T-helper 2 cell treated with Interferon-gamma antibody and Interleukin-4, amounts not matched to agents 5 μg/mL and 100 μg/mL, for 36 hours (primary cell): ENCODE results near the gene LEFTY2.
"Not testable (repeated sequence)": the region's sequence is repeated elsewhere in the genome, so short reads cannot be mapped to it uniquely, and the experiment has no call there.

Source experiments
- DNase-seq: peaks from one replicate; pipeline ENCODE4 v3.0.0; 2021; ENCODE audit warnings: low spot score
- H3K27ac Mint-ChIP-seq: one replicate; pipeline ENCODE4 v1.8.0; 2021; ENCODE audit warnings: mild to moderate bottlenecking, mixed read lengths
- H3K27me3 Mint-ChIP-seq: one replicate; pipeline ENCODE4 v1.8.0; 2021; ENCODE audit warnings: low read depth, mixed read lengths
- H3K36me3 Mint-ChIP-seq: one replicate; pipeline ENCODE4 v1.8.0; 2021; ENCODE audit warnings: low read depth, mixed read lengths
- H3K4me1 Mint-ChIP-seq: one replicate; pipeline ENCODE4 v1.8.0; 2021; ENCODE audit warnings: low read depth, mixed read lengths
- H3K4me3 Mint-ChIP-seq: one replicate; pipeline ENCODE4 v1.8.0; 2022; ENCODE audit warnings: mild to moderate bottlenecking, moderate library complexity, mixed read lengths
- H3K9me3 Mint-ChIP-seq: one replicate; pipeline ENCODE4 v1.8.0; 2021; ENCODE audit warnings: mixed read lengths

The LEFTY2 gene

GRCh38 chr1:225929462-225929861 is 11.6 kb downstream of the LEFTY2 start:
- H3K27me3 Mint-ChIP-seq, H3K9me3 Mint-ChIP-seq, H3K4me1 Mint-ChIP-seq, H3K36me3 Mint-ChIP-seq, DNase-seq, H3K4me3 Mint-ChIP-seq: not testable (repeated sequence)
- H3K27ac Mint-ChIP-seq, result peak overlapping the region; percentile 55

- Mint-ChIP-seq H3K9me3 (no peaks in the 10 kb centered on the region), H3K27me3 (no peaks in the 10 kb centered on the region), H3K27ac (peak overlapping the region; percentile 85), H3K36me3 (peaks cover 5% of the 10 kb centered on the region), H3K4me1 (peaks cover 7% of the 10 kb centered on the region), H3K4me3 (peak overlapping the region; percentile 40)
- DNase-seq, result no peak
These were observed 12.5 kb downstream of the LEFTY2 start for GRCh38 chr1:225928186-225929175.

- Mint-ChIP-seq H3K27me3 (no peaks in the 10 kb centered on the region), H3K9me3 (no peaks in the 10 kb centered on the region), H3K36me3 (peaks cover 12% of the 10 kb centered on the region), H3K27ac (no peak overlapping the region), H3K4me1 (peaks cover 15% of the 10 kb centered on the region), H3K4me3 (peak overlapping the region; percentile 42)
- no peak for DNase-seq
These were observed 14.4 kb downstream of the LEFTY2 start for GRCh38 chr1:225926551-225927113.

- Mint-ChIP-seq H3K36me3 (peaks cover 32% of the 10 kb centered on the region), H3K9me3 (no peaks in the 10 kb centered on the region), H3K4me3 (peak within 1 kb of the TSS; percentile 94), H3K27ac (peak within 1 kb of the TSS; percentile 92), H3K4me1 (peaks cover 28% of the 10 kb centered on the region), H3K27me3 (no peaks in the 10 kb centered on the region)
- peak; percentile 96 for DNase-seq
These were observed 17.1 kb downstream of the LEFTY2 start, which contains the start of gene PYCR2 for GRCh38 chr1:225923692-225924555. PYCR2 (minus strand) TSS chr1:225924250; CDS start chr1:225924110, 140 bp downstream.

GRCh38 chr1:225923381-225923691 is 17.7 kb downstream of the LEFTY2 start:
- H3K9me3 Mint-ChIP-seq, result no peaks in the 10 kb centered on the region
- peak overlapping the region; percentile 94 for H3K4me3 Mint-ChIP-seq
- H3K27ac Mint-ChIP-seq, result peak overlapping the region; percentile 92
- H3K4me1 Mint-ChIP-seq, result peaks cover 26% of the 10 kb centered on the region
- no peaks in the 10 kb centered on the region for H3K27me3 Mint-ChIP-seq
- H3K36me3 Mint-ChIP-seq, result peaks cover 36% of the 10 kb centered on the region
- no peak for DNase-seq

GRCh38 chr1:225921734-225922709 is 19.0 kb downstream of the LEFTY2 start:
- DNase-seq, result no peak
- Mint-ChIP-seq H3K4me1 (peaks cover 26% of the 10 kb centered on the region), H3K4me3 (peak overlapping the region; percentile 94), H3K9me3 (no peaks in the 10 kb centered on the region), H3K27me3 (no peaks in the 10 kb centered on the region), H3K27ac (peak overlapping the region; percentile 82), H3K36me3 (peaks cover 44% of the 10 kb centered on the region)

GRCh38 chr1:225919906-225920305 is 21.1 kb downstream of the LEFTY2 start:
- Mint-ChIP-seq H3K36me3 (peaks cover 50% of the 10 kb centered on the region), H3K4me1 (peaks cover 22% of the 10 kb centered on the region), H3K27me3 (no peaks in the 10 kb centered on the region), H3K27ac (peak overlapping the region; percentile 55), H3K9me3 (no peaks in the 10 kb centered on the region), H3K4me3 (peak overlapping the region; percentile 5)
- DNase-seq, result no peak

GRCh38 chr1:225918280-225918679 is 22.7 kb downstream of the LEFTY2 start:
- Mint-ChIP-seq H3K36me3 (peaks cover 46% of the 10 kb centered on the region), H3K4me1 (peaks cover 22% of the 10 kb centered on the region), H3K4me3 (no peak overlapping the region), H3K27me3 (no peaks in the 10 kb centered on the region), H3K27ac (no peak overlapping the region), H3K9me3 (no peaks in the 10 kb centered on the region)
- DNase-seq, result no peak

- H3K36me3 Mint-ChIP-seq, result peaks cover 42% of the 10 kb centered on the region
- H3K9me3 Mint-ChIP-seq, result no peaks in the 10 kb centered on the region
- H3K27me3 Mint-ChIP-seq, result no peaks in the 10 kb centered on the region
- H3K27ac Mint-ChIP-seq, result no peak overlapping the region
- H3K4me3 Mint-ChIP-seq, result no peak overlapping the region
- DNase-seq, result no peak
- peaks cover 16% of the 10 kb centered on the region for H3K4me1 Mint-ChIP-seq
These were observed 23.5 kb downstream of the LEFTY2 start for GRCh38 chr1:225917536-225917935.

- no peak for DNase-seq
- peaks cover 14% of the 10 kb centered on the region for H3K4me1 Mint-ChIP-seq
- H3K36me3 Mint-ChIP-seq, result peaks cover 40% of the 10 kb centered on the region
- H3K27me3 Mint-ChIP-seq, result no peaks in the 10 kb centered on the region
- no peak overlapping the region for H3K27ac Mint-ChIP-seq
- no peaks in the 10 kb centered on the region for H3K9me3 Mint-ChIP-seq
- no peak overlapping the region for H3K4me3 Mint-ChIP-seq
These were observed 23.9 kb downstream of the LEFTY2 start for GRCh38 chr1:225917101-225917500.

GRCh38 chr1:225915538-225915991 is 25.5 kb downstream of the LEFTY2 start:
- Mint-ChIP-seq H3K27ac (no peak overlapping the region), H3K4me1 (peaks cover 5% of the 10 kb centered on the region), H3K36me3 (peaks cover 31% of the 10 kb centered on the region)

GRCh38 chr1:225914947-225915346 is 26.1 kb downstream of the LEFTY2 start:
- no peak overlapping the region for H3K27ac Mint-ChIP-seq
- DNase-seq, result no peak
- peaks cover 6% of the 10 kb centered on the region for H3K4me1 Mint-ChIP-seq
- peaks cover 27% of the 10 kb centered on the region for H3K36me3 Mint-ChIP-seq
- H3K27me3 Mint-ChIP-seq, result peaks cover 4% of the 10 kb centered on the region
- no peaks in the 10 kb centered on the region for H3K9me3 Mint-ChIP-seq
- no peak overlapping the region for H3K4me3 Mint-ChIP-seq

More at GRCh38 chr1:225915538-225915991, 25.5 kb downstream of the LEFTY2 start:
- H3K9me3 Mint-ChIP-seq, result no peaks in the 10 kb centered on the region
- peaks cover 2% of the 10 kb centered on the region for H3K27me3 Mint-ChIP-seq
- H3K4me3 Mint-ChIP-seq, result no peak overlapping the region
- DNase-seq, result no peak

GRCh38 chr1:225914391-225914790 is 26.6 kb downstream of the LEFTY2 start:
- H3K36me3 Mint-ChIP-seq, result peaks cover 21% of the 10 kb centered on the region
- H3K27me3 Mint-ChIP-seq, result peaks cover 8% of the 10 kb centered on the region
- H3K27ac Mint-ChIP-seq, result no peak overlapping the region
- peaks cover 9% of the 10 kb centered on the region for H3K4me1 Mint-ChIP-seq
- no peak for DNase-seq
- no peaks in the 10 kb centered on the region for H3K9me3 Mint-ChIP-seq
- H3K4me3 Mint-ChIP-seq, result no peak overlapping the region
